Endothelial cell of umbilical vein (primary cell): ENCODE measurements around the gene IGSF23. TPM values are rescaled to one million over a fixed set of nuclear protein-coding genes. Genes with fewer than 3 reads are reported as not detected.

Source experiments
- BruUV-seq: library from RNA; stranded (reverse); fragments of 400-500 nt; replicated peaks from 2 replicates; lab custom pipeline; 2021; lab: Mats Ljungman, UMichigan
- CTCF ChIA-PET: fragments of 300-600, 350-600 bp; sonication (Branson Sonifier 250); formaldehyde crosslinking; loops from one replicate; lab custom pipeline; 2021; ENCODE audit warnings: antibody characterized with exemption, inconsistent platforms; lab: Charles Lee
- POLR2A ChIA-PET: fragments of 300-600, 350-600 bp; sonication (Branson Sonifier 250); formaldehyde crosslinking; loops from one replicate; lab custom pipeline; 2021; ENCODE audit warnings: antibody characterized with exemption, inconsistent platforms; lab: Charles Lee
- DNase-seq: peaks from one replicate; pipeline ENCODE4 v3.0.0-alpha.2; 2011; ENCODE audit warnings: low read depth, low spot score
- FAIRE-seq: peaks from 2 replicates; lab custom pipeline; 2011; peaks lifted over from hg19 to GRCh38; lab: Jason Lieb, UNC
- H2AFZ ChIP-seq: 2 replicates; pipeline ENCODE4 v1.6.0; 2012; ENCODE audit warnings: low read depth, low read length, control low read depth, inconsistent platforms
- H3K27ac ChIP-seq: 2 replicates; pipeline ENCODE4 v1.5.1; 2011; ENCODE audit warnings: low read depth, mild to moderate bottlenecking, control low read depth, low read length, moderate library complexity; ENCODE audit not compliant: insufficient read depth
- H3K27me3 ChIP-seq, 2 experiments: 2 replicates each; pipeline versions ENCODE4 v1.6.0 to v1.6.1; 2011; ENCODE audit warnings: low read length in 2 of 2, mixed read lengths in 1 of 2; ENCODE audit not compliant: control insufficient read depth in 2 of 2, insufficient read depth in 2 of 2
- H3K36me3 ChIP-seq, 2 experiments: 2 replicates in 1 of 2; 3 replicates in 1 of 2; pipeline ENCODE4 v1.5.1; 2011; ENCODE audit warnings: low read length in 2 of 2, mild to moderate bottlenecking in 1 of 2, moderate library complexity in 1 of 2; ENCODE audit not compliant: control insufficient read depth in 2 of 2, insufficient read depth in 2 of 2; ENCODE audit errors: extremely low read depth in 1 of 2
- H3K4me1 ChIP-seq: 3 replicates; pipeline ENCODE4 v1.5.1; 2011; ENCODE audit warnings: mild to moderate bottlenecking, low read length; ENCODE audit not compliant: control insufficient read depth, insufficient read depth; ENCODE audit errors: extremely low read depth
- H3K4me2 ChIP-seq: 2 replicates; pipeline ENCODE4 v1.6.1; 2011; ENCODE audit warnings: low read length, control low read depth, mixed read lengths; ENCODE audit not compliant: insufficient read depth
- H3K4me3 ChIP-seq, 3 experiments: fragments of 200-600 bp in 1 of 3; sonication (generic), shearing (Covaris generic) in 1 of 3; replicated peaks in 1 of 3; 2 replicates each; pipeline ENCODE4 v1.5.1; 2011 to 2016; ENCODE audit warnings: control low read depth in 3 of 3, low read length in 3 of 3, mild to moderate bottlenecking in 2 of 3, inconsistent platforms in 1 of 3, low read depth in 1 of 3, moderate library complexity in 1 of 3; ENCODE audit not compliant: insufficient read depth in 1 of 3
- H3K79me2 ChIP-seq: 2 replicates; pipeline ENCODE4 v1.6.0; 2012; ENCODE audit warnings: low read length, inconsistent platforms; ENCODE audit not compliant: control insufficient read depth, insufficient read depth
- H3K9ac ChIP-seq: replicated peaks from 2 replicates; pipeline ENCODE3; 2011; ENCODE audit warnings: low read length, control low read depth; ENCODE audit not compliant: insufficient read depth; ENCODE audit errors: extremely low read depth
- H3K9me1 ChIP-seq: replicated peaks from 3 replicates; pipeline ENCODE4 v1.6.0; 2011; ENCODE audit warnings: mild to moderate bottlenecking, low read length; ENCODE audit not compliant: control insufficient read depth, insufficient read depth; ENCODE audit errors: extremely low read depth
- H3K9me3 ChIP-seq: replicated peaks from 2 replicates; pipeline ENCODE4 v1.5.1; 2012; ENCODE audit warnings: low read length, inconsistent platforms; ENCODE audit not compliant: control insufficient read depth, insufficient read depth
- H4K20me1 ChIP-seq: replicated peaks from 2 replicates; pipeline ENCODE3; 2011; ENCODE audit warnings: mild to moderate bottlenecking, low read length; ENCODE audit not compliant: control insufficient read depth, insufficient read depth; ENCODE audit errors: extremely low read depth
- CTCF ChIP-seq, 2 donors: IDR thresholded peaks; 1 replicate in 1 of 2; 2 replicates in 1 of 2; pipeline ENCODE4 v1.5.1; 2011; ENCODE audit warnings: low read length in 2 of 2, mild to moderate bottlenecking in 2 of 2, moderate library complexity in 2 of 2, control low read depth in 1 of 2, inconsistent platforms in 1 of 2, low read depth in 1 of 2; ENCODE audit not compliant: insufficient read depth in 1 of 2; ENCODE audit errors: extremely low read depth in 1 of 2
- EZH2 ChIP-seq: IDR thresholded peaks from 2 replicates; pipeline ENCODE4 v1.6.1; 2012; ENCODE audit warnings: borderline replicate concordance, low read depth, mild to moderate bottlenecking, moderate library complexity, low read length, inconsistent platforms; ENCODE audit not compliant: severe bottlenecking
- FOS ChIP-seq: IDR thresholded peaks from 2 replicates; pipeline ENCODE4 v1.6.1; 2011; ENCODE audit warnings: mild to moderate bottlenecking, low read length, moderate library complexity, borderline replicate concordance; ENCODE audit not compliant: insufficient read depth
- GATA2 ChIP-seq: IDR thresholded peaks from 2 replicates; pipeline ENCODE4 v1.7.0; 2011; ENCODE audit warnings: low read depth, mild to moderate bottlenecking, moderate library complexity, mixed read lengths, low read length; ENCODE audit not compliant: insufficient read length, insufficient read depth
- JUN ChIP-seq: IDR thresholded peaks from 2 replicates; pipeline ENCODE4 v1.6.1; 2011; ENCODE audit warnings: borderline replicate concordance, low read depth; ENCODE audit not compliant: insufficient read length, insufficient read depth
- MAX ChIP-seq: IDR thresholded peaks from 2 replicates; pipeline ENCODE4 v1.6.1; 2011; ENCODE audit not compliant: insufficient read depth, insufficient read length
- MYC ChIP-seq: IDR thresholded peaks from one replicate; pipeline ENCODE4 v1.6.1; 2011; ENCODE audit warnings: mild to moderate bottlenecking, low read depth, low read length
- POLR2A ChIP-seq: IDR thresholded peaks from 2 replicates; pipeline ENCODE4 v1.6.1; 2012; ENCODE audit warnings: low read depth, mild to moderate bottlenecking, control low read depth, low read length
- POLR2AphosphoS5 ChIP-seq: IDR thresholded peaks from 2 replicates; pipeline ENCODE4 v1.6.1; 2012; ENCODE audit warnings: low read depth, mild to moderate bottlenecking, control low read depth, low read length, moderate library complexity; ENCODE audit not compliant: insufficient read depth
- dilution Hi-C: fragments of 300-500 bp; cut with MboI; formaldehyde crosslinking; loops from one replicate; pipeline ENCODE4 v1.15.0; 2019; ENCODE audit warnings: low sequenced_read_pairs; ENCODE audit not compliant: extremely low pct_ligation_motif_present
- intact Hi-C: fragments of 100-400 bp; cut with micrococcal nuclease; formaldehyde crosslinking; loops from one replicate; pipeline ENCODE4 v1.10.0; 2022
- polyA plus RNA-seq, 4 experiments: library from polyadenylated mRNA; depleted of rRNA in 3 of 4; stranded (reverse) in 3 of 4; unstranded in 1 of 4; fragments of >200 nt; gene quantifications; 2 replicates each; pipeline versions ENCODE4 v1.2.1 to v1.2.3, GENCODE V29; 2011 to 2012; ENCODE audit warnings: missing spikeins in 1 of 4
- total RNA-seq: library from RNA; stranded (reverse); gene quantifications from 2 replicates; pipeline ENCODE4 v1.2.3, GENCODE V29; 2021

Gene IGSF23
- total and polyA plus RNA-seq, 2 donors (not counting 3 experiments of a cell fraction or from before 2014, with no cell fraction given), result 0.73 TPM; not detected in 1

GRCh38 chr19:44620667-44621066, 7.3 kb downstream of the IGSF23 start:
- Histone ChIP-seq H3K79me2 (no peaks in the 10 kb centered on the region), H3K9ac (no peak overlapping the region), H3K9me3 (no peaks in the 10 kb centered on the region), H3K27me3 (no peaks in the 10 kb centered on the region), H3K4me3 (no peak overlapping the region), H3K4me1 (peaks cover 19% of the 10 kb centered on the region), H3K36me3 (no peaks in the 10 kb centered on the region), H4K20me1 (no peaks in the 10 kb centered on the region), H2AFZ (no peak overlapping the region), H3K9me1 (no peaks in the 10 kb centered on the region), H3K4me2 (no peak overlapping the region), H3K27ac (no peak overlapping the region)
- ChIA-PET POLR2A (no interaction called here), CTCF (no interaction called here)
- DNase-seq (no peak), FAIRE-seq (no peak)
- no peak for TF ChIP-seq POLR2AphosphoS5
- no peak for TF ChIP-seq CTCF (IDR thresholded peaks at IDR 0.05; ENCODE audit: extremely low read depth in 1 of 2, insufficient read depth in 1 of 2, low read depth in 1 of 2, low read length in 2 of 2)
- no TSS peak for BruUV-seq
- intact Hi-C loops, result no loop called here
- dilution Hi-C loops, result no loop called here

GRCh38 chr19:44621367-44621766, 8.0 kb downstream of the IGSF23 start:
- ChIA-PET POLR2A (no interaction called here), CTCF (interaction anchor here (2.8 kb wide), 1 partner anchor 51 kb away, joined by 12 read pairs; no protein-coding TSS in a partner anchor)
- intact Hi-C loops, result no loop called here
- Histone ChIP-seq H3K9me1 (no peaks in the 10 kb centered on the region), H3K27me3 (no peaks in the 10 kb centered on the region), H3K4me1 (peaks cover 25% of the 10 kb centered on the region), H2AFZ (no peak overlapping the region), H3K9ac (no peak overlapping the region), H4K20me1 (no peaks in the 10 kb centered on the region), H3K27ac (no peak overlapping the region), H3K4me3 (no peak overlapping the region), H3K36me3 (no peaks in the 10 kb centered on the region), H3K9me3 (no peaks in the 10 kb centered on the region), H3K79me2 (no peaks in the 10 kb centered on the region), H3K4me2 (no peak overlapping the region)
- no peak for TF ChIP-seq GATA2
- TF ChIP-seq JUN, result no peak
- TF ChIP-seq FOS, result no peak
- no peak for TF ChIP-seq EZH2
- no peak for TF ChIP-seq POLR2A
- TF ChIP-seq CTCF (IDR thresholded peaks at IDR 0.05; ENCODE audit: extremely low read depth in 1 of 2, insufficient read depth in 1 of 2, low read depth in 1 of 2, low read length in 2 of 2), result no peak
- no peak for TF ChIP-seq MYC
- no peak for TF ChIP-seq MAX
- TF ChIP-seq POLR2AphosphoS5, result no peak
- DNase-seq, result no peak
- BruUV-seq, result no TSS peak
- dilution Hi-C loops, result no loop called here
- no peak for FAIRE-seq
